Measurements from ENCODE around the gene ADGRG6. TPM values are rescaled to one million over a fixed set of nuclear protein-coding genes. Genes with fewer than 3 reads are reported as not detected.
A peak's percentile ranks its signal among the peaks of the same experiment; 100 is the strongest.

Gene ADGRG6
- total and polyA plus RNA-seq, 4 donors: 5.9 to 42.2 (median 19.2) TPM

DNA sequence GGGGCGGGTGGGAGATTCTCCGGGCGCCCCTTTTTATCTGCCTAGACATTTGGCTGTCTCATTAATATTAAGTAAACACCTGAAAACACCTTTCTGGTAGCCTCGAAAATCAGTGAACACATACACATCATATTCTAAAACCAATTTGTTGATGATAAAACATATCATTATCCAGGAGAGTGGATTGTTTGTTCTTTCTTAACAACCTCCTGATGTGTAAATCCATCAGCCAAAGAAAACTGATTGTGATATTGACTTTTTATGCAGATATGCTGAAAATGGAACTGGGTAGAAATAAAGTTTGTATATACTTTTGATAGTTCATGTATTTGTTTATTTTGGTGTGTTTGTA, 75.7 kb downstream of the ADGRG6 start:
- DNase-seq (ENCODE audit: low read depth in 4 of 6, low spot score in 6 of 6): no peak
- H3K27ac ChIP-seq (ENCODE audit: low read depth, low read length): no peak overlapping the region
- H3K4me3 ChIP-seq (ENCODE audit: low read depth, low read length): no peak overlapping the region
- WGBS (ENCODE audit: insufficient coverage): 100% methylated on average over 1 of the region's 4 CpGs
- H3K27me3 ChIP-seq (ENCODE audit: control insufficient read depth, insufficient read depth, low read length): no peaks in the 10 kb centered on the region
- H3K4me1 ChIP-seq (ENCODE audit: control insufficient read depth, insufficient read depth, low read length): peaks cover 3% of the 10 kb centered on the region
- H3K9me3 ChIP-seq (ENCODE audit: control insufficient read depth, insufficient read depth, low read length): no peaks in the 10 kb centered on the region
- no peaks in the 10 kb centered on the region for H3K36me3 ChIP-seq (ENCODE audit: control insufficient read depth, insufficient read depth, low read length)

DNA sequence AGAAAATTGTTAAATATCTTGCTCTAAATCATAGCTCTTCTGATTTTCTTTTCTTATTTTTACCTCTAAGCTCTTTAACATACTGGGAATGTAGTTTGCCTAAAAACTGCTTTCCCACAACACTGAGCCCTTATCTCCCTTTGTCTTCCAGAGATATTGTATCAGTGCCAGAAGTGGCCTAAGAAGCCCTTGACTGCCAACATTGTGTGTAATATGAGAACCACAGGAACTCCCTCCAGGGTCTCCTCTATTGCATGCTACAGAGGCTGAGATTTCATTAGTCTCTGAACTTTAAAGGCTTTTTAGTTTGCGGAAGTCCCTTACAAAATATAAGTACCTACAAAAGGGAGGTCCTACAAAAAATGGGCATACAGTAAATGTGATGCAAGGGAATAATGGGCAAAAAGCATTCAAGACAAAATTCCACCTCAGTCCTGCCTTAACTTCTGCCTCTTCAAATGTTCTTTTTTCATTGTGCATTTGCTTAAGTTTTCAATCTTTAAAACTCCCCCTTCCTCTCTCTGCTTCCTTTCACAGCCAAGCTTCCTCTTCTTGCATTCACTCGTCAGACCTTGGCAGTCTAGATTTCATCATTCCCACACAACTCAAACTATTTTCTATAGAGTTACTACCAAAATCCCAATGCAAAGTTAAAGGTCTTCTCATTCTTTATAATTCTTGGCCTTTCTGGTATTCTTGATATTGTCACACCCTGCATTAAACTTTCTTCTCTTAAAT, 76.5 kb downstream of the ADGRG6 start:
- Histone ChIP-seq H3K4me1 (ENCODE audit: control insufficient read depth, insufficient read depth, low read length) (peaks cover 3% of the 10 kb centered on the region), H3K4me3 (ENCODE audit: low read depth, low read length) (no peak overlapping the region), H3K27ac (ENCODE audit: low read depth, low read length) (no peak overlapping the region), H3K9me3 (ENCODE audit: control insufficient read depth, insufficient read depth, low read length) (no peaks in the 10 kb centered on the region), H3K27me3 (ENCODE audit: control insufficient read depth, insufficient read depth, low read length) (no peaks in the 10 kb centered on the region), H3K36me3 (ENCODE audit: control insufficient read depth, insufficient read depth, low read length) (no peaks in the 10 kb centered on the region)
- WGBS (ENCODE audit: insufficient coverage): 29% methylated on average over 1 of the region's 2 CpGs
- peak in 2 of 6 donors; percentile 71 to 80 for DNase-seq (ENCODE audit: low read depth in 4 of 6, low spot score in 6 of 6)

- no peaks in the 10 kb centered on the region for H3K27me3 ChIP-seq (ENCODE audit: control insufficient read depth, insufficient read depth, low read length)
- H3K27ac ChIP-seq (ENCODE audit: low read depth, low read length): no peak overlapping the region
- H3K4me1 ChIP-seq (ENCODE audit: control insufficient read depth, insufficient read depth, low read length): peaks cover 3% of the 10 kb centered on the region
- H3K4me3 ChIP-seq (ENCODE audit: low read depth, low read length): no peak overlapping the region
- no peaks in the 10 kb centered on the region for H3K9me3 ChIP-seq (ENCODE audit: control insufficient read depth, insufficient read depth, low read length)
- H3K36me3 ChIP-seq (ENCODE audit: control insufficient read depth, insufficient read depth, low read length): no peaks in the 10 kb centered on the region
- 85% methylated on average over 2 of the region's 4 CpGs for WGBS (ENCODE audit: insufficient coverage)
- DNase-seq (ENCODE audit: low read depth in 4 of 6, low spot score in 6 of 6): no peak
Measured at GRCh38 chr6:142380626-142381025, 78.8 kb downstream of the ADGRG6 start.

GRCh38 chr6:142381181-142381580, 79.4 kb downstream of the ADGRG6 start:
- WGBS (ENCODE audit: insufficient coverage): no CpG with 5 or more reads among the region's 2 CpGs
- H3K27me3 ChIP-seq (ENCODE audit: control insufficient read depth, insufficient read depth, low read length): no peaks in the 10 kb centered on the region
- peaks cover 3% of the 10 kb centered on the region for H3K4me1 ChIP-seq (ENCODE audit: control insufficient read depth, insufficient read depth, low read length)
- no peak overlapping the region for H3K27ac ChIP-seq (ENCODE audit: low read depth, low read length)
- no peaks in the 10 kb centered on the region for H3K36me3 ChIP-seq (ENCODE audit: control insufficient read depth, insufficient read depth, low read length)
- H3K9me3 ChIP-seq (ENCODE audit: control insufficient read depth, insufficient read depth, low read length): no peaks in the 10 kb centered on the region
- DNase-seq (ENCODE audit: low read depth in 4 of 6, low spot score in 6 of 6): no peak
- H3K4me3 ChIP-seq (ENCODE audit: low read depth, low read length): no peak overlapping the region

DNA sequence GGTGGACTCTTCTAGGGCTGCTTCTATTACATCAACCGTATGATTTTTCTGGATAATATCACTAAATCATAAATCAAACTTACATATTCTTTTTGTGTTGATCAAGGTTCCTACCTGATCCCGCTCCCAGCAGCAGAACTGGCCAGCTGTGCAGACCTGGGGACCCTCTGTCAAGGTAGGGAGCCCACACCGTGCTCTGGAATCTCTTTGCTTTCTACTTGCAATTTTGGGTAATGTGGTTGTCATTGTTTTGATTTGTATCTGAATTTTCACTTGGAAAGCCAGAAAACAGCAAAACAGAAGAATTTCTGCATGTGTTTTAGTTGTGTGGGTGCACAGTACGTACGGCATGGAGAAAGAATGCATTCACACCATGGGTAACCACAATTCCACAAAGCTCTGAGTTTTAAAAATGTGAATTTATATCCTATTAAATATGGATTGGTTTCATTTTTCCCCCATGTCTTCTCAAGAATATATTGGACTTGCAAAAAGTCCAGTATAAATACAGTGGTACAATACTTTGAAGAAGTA, 80.1 kb downstream of the ADGRG6 start:
- Histone ChIP-seq H3K27ac (ENCODE audit: low read depth, low read length) (no peak overlapping the region), H3K4me3 (ENCODE audit: low read depth, low read length) (no peak overlapping the region), H3K27me3 (ENCODE audit: control insufficient read depth, insufficient read depth, low read length) (no peaks in the 10 kb centered on the region), H3K4me1 (ENCODE audit: control insufficient read depth, insufficient read depth, low read length) (peaks cover 3% of the 10 kb centered on the region), H3K36me3 (ENCODE audit: control insufficient read depth, insufficient read depth, low read length) (no peaks in the 10 kb centered on the region), H3K9me3 (ENCODE audit: control insufficient read depth, insufficient read depth, low read length) (no peaks in the 10 kb centered on the region)
- 100% methylated on average over 2 of the region's 5 CpGs for WGBS (ENCODE audit: insufficient coverage)
- no peak for DNase-seq (ENCODE audit: low read depth in 4 of 6, low spot score in 6 of 6)

DNA sequence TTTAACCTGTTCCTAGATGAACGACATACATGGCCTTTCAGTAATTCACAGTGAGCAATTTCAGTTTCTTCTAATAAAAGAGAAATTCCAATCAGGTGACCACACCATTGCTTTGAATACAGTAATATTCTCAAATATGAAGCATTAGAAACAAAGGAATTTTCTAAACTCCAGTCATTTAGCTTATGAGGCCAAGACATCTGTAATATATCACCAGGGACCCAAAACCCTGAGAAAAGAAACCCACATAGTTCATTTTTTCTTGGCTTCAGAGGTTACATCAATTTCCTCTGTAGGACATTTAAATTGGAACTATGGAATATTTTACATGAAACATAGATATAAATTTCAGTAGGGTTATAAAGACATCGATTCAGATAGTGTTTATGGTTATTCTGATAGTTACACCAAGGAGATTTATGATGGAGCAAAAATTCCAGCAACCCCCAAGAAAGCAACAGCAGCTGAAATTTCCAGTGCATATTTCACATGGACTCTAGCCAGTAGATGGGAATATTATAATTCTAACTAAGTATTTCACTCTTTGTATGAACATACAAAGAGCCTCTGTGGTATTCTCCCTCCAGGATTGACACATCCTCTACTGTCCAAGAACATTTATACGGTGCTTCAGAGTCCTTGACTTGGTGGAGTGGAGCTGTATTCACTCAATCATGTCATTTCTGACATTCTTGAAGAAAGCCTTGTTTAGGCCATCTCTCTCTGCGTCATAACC, 82.9 kb downstream of the ADGRG6 start:
- H3K4me3 ChIP-seq (ENCODE audit: low read depth, low read length): no peak overlapping the region
- DNase-seq (ENCODE audit: low read depth in 4 of 6, low spot score in 6 of 6): no peak
- H3K4me1 ChIP-seq (ENCODE audit: control insufficient read depth, insufficient read depth, low read length): no peaks in the 10 kb centered on the region
- no CpG with 5 or more reads among the region's 4 CpGs for WGBS (ENCODE audit: insufficient coverage)
- no peaks in the 10 kb centered on the region for H3K36me3 ChIP-seq (ENCODE audit: control insufficient read depth, insufficient read depth, low read length)
- H3K27ac ChIP-seq (ENCODE audit: low read depth, low read length): peak overlapping the region; percentile 40
- H3K9me3 ChIP-seq (ENCODE audit: control insufficient read depth, insufficient read depth, low read length): no peaks in the 10 kb centered on the region
- no peaks in the 10 kb centered on the region for H3K27me3 ChIP-seq (ENCODE audit: control insufficient read depth, insufficient read depth, low read length)

DNA sequence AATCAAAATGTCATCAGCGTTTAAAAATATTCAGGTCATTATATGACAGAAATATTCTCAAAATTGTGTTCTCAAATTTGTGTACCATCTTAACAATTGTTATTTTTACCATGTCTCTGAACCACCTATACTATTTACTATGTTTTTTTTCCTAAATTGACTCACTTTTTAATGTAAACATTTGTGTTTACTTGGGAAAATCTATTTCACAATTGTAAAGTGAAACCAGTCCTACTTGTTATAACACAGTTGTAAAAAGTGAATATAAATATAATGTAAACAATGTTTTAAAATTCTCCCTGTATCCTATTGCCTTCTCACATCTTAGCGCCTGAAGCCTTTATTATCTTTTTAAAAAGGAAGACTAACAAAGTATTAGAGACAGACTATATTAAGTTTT, 83.5 kb downstream of the ADGRG6 start:
- no peak for DNase-seq (ENCODE audit: low read depth in 4 of 6, low spot score in 6 of 6)
- no peak overlapping the region for H3K27ac ChIP-seq (ENCODE audit: low read depth, low read length)
- H3K4me1 ChIP-seq (ENCODE audit: control insufficient read depth, insufficient read depth, low read length): no peaks in the 10 kb centered on the region
- no peaks in the 10 kb centered on the region for H3K36me3 ChIP-seq (ENCODE audit: control insufficient read depth, insufficient read depth, low read length)
- H3K4me3 ChIP-seq (ENCODE audit: low read depth, low read length): no peak overlapping the region
- H3K9me3 ChIP-seq (ENCODE audit: control insufficient read depth, insufficient read depth, low read length): no peaks in the 10 kb centered on the region
- no CpG with 5 or more reads among the region's 2 CpGs for WGBS (ENCODE audit: insufficient coverage)
- H3K27me3 ChIP-seq (ENCODE audit: control insufficient read depth, insufficient read depth, low read length): no peaks in the 10 kb centered on the region

DNA sequence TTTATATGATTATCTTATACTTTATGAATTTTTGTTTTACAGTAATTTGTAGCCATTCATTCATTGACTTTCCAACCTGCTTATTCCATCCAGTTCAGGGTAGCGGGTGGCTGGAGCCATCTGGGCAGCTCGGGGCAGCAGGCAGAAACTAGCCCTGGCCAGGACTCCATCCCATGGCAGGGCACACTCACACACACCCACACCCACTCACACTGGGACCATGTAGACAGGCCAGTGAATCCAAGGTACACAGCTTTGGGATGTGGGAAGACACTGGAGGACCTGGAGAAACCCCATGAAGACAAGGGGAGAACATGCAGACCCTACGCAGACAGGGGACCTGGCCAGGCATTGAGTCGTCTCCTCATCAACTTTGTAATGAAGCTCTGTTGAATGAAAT, 84.8 kb downstream of the ADGRG6 start:
- 100% methylated on average over 2 of the region's 4 CpGs for WGBS (ENCODE audit: insufficient coverage)
- Histone ChIP-seq H3K4me3 (ENCODE audit: low read depth, low read length) (no peak overlapping the region), H3K27ac (ENCODE audit: low read depth, low read length) (no peak overlapping the region), H3K36me3 (ENCODE audit: control insufficient read depth, insufficient read depth, low read length) (no peaks in the 10 kb centered on the region), H3K9me3 (ENCODE audit: control insufficient read depth, insufficient read depth, low read length) (no peaks in the 10 kb centered on the region), H3K4me1 (ENCODE audit: control insufficient read depth, insufficient read depth, low read length) (no peaks in the 10 kb centered on the region), H3K27me3 (ENCODE audit: control insufficient read depth, insufficient read depth, low read length) (no peaks in the 10 kb centered on the region)
- no peak for DNase-seq (ENCODE audit: low read depth in 4 of 6, low spot score in 6 of 6)

- Histone ChIP-seq H3K9me3 (ENCODE audit: control insufficient read depth, insufficient read depth, low read length) (no peaks in the 10 kb centered on the region), H3K4me3 (ENCODE audit: low read depth, low read length) (no peak overlapping the region), H3K4me1 (ENCODE audit: control insufficient read depth, insufficient read depth, low read length) (no peaks in the 10 kb centered on the region), H3K27me3 (ENCODE audit: control insufficient read depth, insufficient read depth, low read length) (no peaks in the 10 kb centered on the region), H3K36me3 (ENCODE audit: control insufficient read depth, insufficient read depth, low read length) (no peaks in the 10 kb centered on the region), H3K27ac (ENCODE audit: low read depth, low read length) (no peak overlapping the region)
- WGBS (ENCODE audit: insufficient coverage): no CpG with 5 or more reads among the region's 4 CpGs
- peak in 4 of 6 donors; percentile 21 to 86 (median 55) for DNase-seq (ENCODE audit: low read depth in 4 of 6, low spot score in 6 of 6)
Measured at GRCh38 chr6:142387997-142388815, 86.4 kb downstream of the ADGRG6 start.

Measured in spinal cord (tissue), 10 donors.